Mesodermal cell (in vitro differentiated cells): ENCODE results near the gene SLC18B1.

ENCODE experiments used
- H3K27ac ChIP-seq: 2 replicates; pipeline ENCODE4 v1.7.0; 2013; ENCODE audit warnings: mild to moderate bottlenecking, low read depth, low read length, moderate library complexity; ENCODE audit not compliant: severe bottlenecking
- H3K36me3 ChIP-seq: 2 replicates; pipeline ENCODE4 v1.7.1; 2013; ENCODE audit warnings: mild to moderate bottlenecking, low read length, moderate library complexity; ENCODE audit not compliant: control insufficient read depth, insufficient read depth
- H3K4me1 ChIP-seq: one replicate; pipeline ENCODE4 v1.7.1; 2013; ENCODE audit warnings: mild to moderate bottlenecking, low read length; ENCODE audit not compliant: insufficient read depth, control insufficient read depth, poor library complexity, severe bottlenecking
- H3K4me3 ChIP-seq: 2 replicates; pipeline ENCODE4 v1.7.0; 2013; ENCODE audit warnings: low read length, control low read depth, mild to moderate bottlenecking; ENCODE audit not compliant: insufficient read depth, poor library complexity, severe bottlenecking; ENCODE audit errors: extremely low read depth
- H3K9me3 ChIP-seq: 2 replicates; pipeline ENCODE4 v1.7.1; 2013; ENCODE audit warnings: mild to moderate bottlenecking, low read length, moderate library complexity; ENCODE audit not compliant: control insufficient read depth
- WGBS, 2 experiments: methylation state at CpG; one replicate each; pipeline ENCODE4 v1.1.5; 2013; ENCODE audit warnings: missing lambda C conversion rate in 2 of 2; ENCODE audit not compliant: insufficient coverage in 2 of 2; 5-methylcytosine and 5-hydroxymethylcytosine counted together

Gene SLC18B1

DNA sequence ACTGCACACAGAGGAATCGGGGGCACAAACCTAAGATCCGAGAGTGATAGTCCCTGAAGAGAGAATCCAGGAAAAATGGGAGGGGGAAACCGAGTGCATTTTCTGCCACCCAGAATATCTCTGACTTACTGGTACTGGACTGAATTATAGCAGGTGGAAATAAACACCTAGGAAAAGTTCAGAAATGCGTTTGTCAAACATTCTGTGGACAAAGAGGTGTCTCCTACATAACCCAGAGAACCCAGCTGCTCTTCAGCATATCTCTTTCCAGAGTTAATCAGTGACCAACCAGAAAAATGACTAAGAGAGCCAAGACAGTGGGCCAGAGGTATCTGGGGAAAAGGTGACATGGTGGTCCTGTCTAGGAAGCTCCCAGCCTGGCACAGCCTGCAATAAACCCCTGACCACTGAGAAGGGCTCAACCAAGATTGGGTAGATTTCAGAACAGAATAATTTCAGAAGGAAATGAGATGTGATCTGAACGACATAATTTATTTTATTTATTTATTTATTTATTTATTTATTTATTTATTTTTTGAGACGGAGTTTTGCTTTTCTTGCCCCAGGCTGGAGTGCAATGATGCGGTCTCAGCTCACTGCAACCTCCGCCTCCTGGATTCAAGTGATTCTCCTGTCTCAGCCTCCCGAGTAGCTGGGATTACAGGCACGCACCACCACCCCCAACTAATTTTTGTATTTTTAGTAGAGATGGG, 78.5 kb downstream of the SLC18B1 start:
- no peaks in the 10 kb centered on the region for H3K4me1 ChIP-seq
- H3K9me3 ChIP-seq = no peaks in the 10 kb centered on the region
- no peak overlapping the region for H3K4me3 ChIP-seq
- 83 to 100% methylated on average over 2 of the region's 10 CpGs for WGBS, 2 experiments
- no peak overlapping the region for H3K27ac ChIP-seq
- no peaks in the 10 kb centered on the region for H3K36me3 ChIP-seq
